HEK293 (cell line): ENCODE measurements around the gene EIF4EBP2.

Experiments
- CTCF ChIA-PET: fragments of 350-600 bp; formaldehyde crosslinking; extraction: SDS; loops from one replicate; lab custom pipeline; 2021; ENCODE audit warnings: antibody characterized with exemption; lab: Yijun Ruan, JAX
- POLR2A ChIA-PET: fragments of 300-600 bp; formaldehyde crosslinking; extraction: SDS; loops from one replicate; lab custom pipeline; 2020; ENCODE audit warnings: antibody characterized with exemption, inconsistent platforms; lab: Yijun Ruan, JAX
- H3K27ac ChIP-seq: fragments of 200-500 bp; sonication (Bioruptor generic); 2 replicates; pipeline ENCODE4 v1.5.1; 2014; ENCODE audit warnings: low read depth, low read length, control low read depth, inconsistent platforms; ENCODE audit errors: extremely low read depth
- H3K36me3 ChIP-seq, 2 experiments: fragments of 200-500 bp in 1 of 2; sonication (Bioruptor generic) in 1 of 2; 1 replicate in 1 of 2; 2 replicates in 1 of 2; pipeline ENCODE4 v1.5.1; 2014 to 2017; ENCODE audit warnings: inconsistent platforms in 2 of 2, low read length in 2 of 2; ENCODE audit not compliant: control insufficient read depth in 2 of 2, insufficient read depth in 1 of 2
- H3K4me1 ChIP-seq: fragments of 200-500 bp; sonication (Bioruptor generic); 2 replicates; pipeline ENCODE4 v1.5.1; 2014; ENCODE audit warnings: mild to moderate bottlenecking, low read length, inconsistent platforms; ENCODE audit not compliant: control insufficient read depth, insufficient read depth
- H3K4me3 ChIP-seq: 2 replicates; pipeline ENCODE4 v1.5.1; 2011; ENCODE audit warnings: low read depth, mild to moderate bottlenecking, control low read depth, low read length, moderate library complexity
- H3K9me3 ChIP-seq: fragments of 200-500 bp; sonication (Bioruptor generic); 2 replicates; pipeline ENCODE4 v1.5.1; 2014; ENCODE audit warnings: low read depth, low read length, inconsistent platforms; ENCODE audit not compliant: control insufficient read depth, insufficient read depth
- EGR2 ChIP-seq: fragments of 450-650 bp; formaldehyde crosslinking; IDR thresholded peaks from 2 replicates; pipeline ENCODE4 v1.5.1; 2016; ENCODE audit warnings: low read depth, missing biosample characterization, missing genetic modification characterization
- GLIS1 ChIP-seq: fragments of 450-650 bp; formaldehyde crosslinking; IDR thresholded peaks from 2 replicates; pipeline ENCODE4 v1.5.1; 2016; ENCODE audit warnings: missing biosample characterization, missing genetic modification characterization
- MZF1 ChIP-seq: fragments of 450-650 bp; formaldehyde crosslinking; IDR thresholded peaks from 2 replicates; pipeline ENCODE4 v1.5.1; 2017; ENCODE audit warnings: missing biosample characterization, missing genetic modification characterization, borderline replicate concordance
- PRDM1 ChIP-seq: fragments of 450-650 bp; formaldehyde crosslinking; IDR thresholded peaks from 2 replicates; pipeline ENCODE4; 2016; ENCODE audit warnings: missing biosample characterization, missing genetic modification characterization
- SCRT2 ChIP-seq: fragments of 450-650 bp; formaldehyde crosslinking; IDR thresholded peaks from 2 replicates; pipeline ENCODE4 v1.5.1; 2016; ENCODE audit warnings: missing biosample characterization, missing genetic modification characterization
- SP7 ChIP-seq: fragments of 450-650 bp; formaldehyde crosslinking; IDR thresholded peaks from 2 replicates; pipeline ENCODE4 v1.5.1; 2016; ENCODE audit warnings: missing biosample characterization, missing genetic modification characterization
- YY2 ChIP-seq: fragments of 450-650 bp; formaldehyde crosslinking; IDR thresholded peaks from 2 replicates; pipeline ENCODE4 v1.5.1; 2016; ENCODE audit warnings: missing biosample characterization, missing genetic modification characterization
- ZBTB1 ChIP-seq: fragments of 450-650 bp; formaldehyde crosslinking; IDR thresholded peaks from 2 replicates; pipeline ENCODE4 v1.5.1; 2016; ENCODE audit warnings: missing biosample characterization, missing genetic modification characterization
- ZNF112 ChIP-seq: fragments of 450-650 bp; formaldehyde crosslinking; IDR thresholded peaks from 2 replicates; pipeline ENCODE4 v1.5.0; 2017; ENCODE audit warnings: missing biosample characterization, missing genetic modification characterization
- ZNF132 ChIP-seq: fragments of 450-650 bp; formaldehyde crosslinking; IDR thresholded peaks from 2 replicates; pipeline ENCODE4 v1.5.1; 2017; ENCODE audit warnings: missing biosample characterization, missing genetic modification characterization, borderline replicate concordance
- ZNF133 ChIP-seq: fragments of 450-650 bp; formaldehyde crosslinking; IDR thresholded peaks from 2 replicates; pipeline ENCODE4 v1.5.1; 2016; ENCODE audit warnings: missing biosample characterization, missing genetic modification characterization
- ZNF184 ChIP-seq: fragments of 450-650 bp; IDR thresholded peaks from 2 replicates; pipeline ENCODE4 v1.5.1; 2018; ENCODE audit warnings: missing biosample characterization, mild to moderate bottlenecking, missing genetic modification characterization
- ZNF2 ChIP-seq: fragments of 450-650 bp; formaldehyde crosslinking; IDR thresholded peaks from 2 replicates; pipeline ENCODE4 v1.5.1; 2016; ENCODE audit warnings: missing biosample characterization, missing genetic modification characterization
- ZNF248 ChIP-seq: fragments of 450-650 bp; formaldehyde crosslinking; IDR thresholded peaks from 2 replicates; pipeline ENCODE4 v1.5.1; 2017; ENCODE audit warnings: missing biosample characterization, missing genetic modification characterization
- ZNF350 ChIP-seq: fragments of 450-650 bp; formaldehyde crosslinking; IDR thresholded peaks from 2 replicates; pipeline ENCODE4 v1.5.0; 2017; ENCODE audit warnings: missing biosample characterization, mild to moderate bottlenecking, missing genetic modification characterization
- ZNF514 ChIP-seq: fragments of 450-650 bp; formaldehyde crosslinking; IDR thresholded peaks from 2 replicates; pipeline ENCODE4 v1.5.1; 2016; ENCODE audit warnings: missing biosample characterization, missing genetic modification characterization
- ZNF585B ChIP-seq: fragments of 450-650 bp; formaldehyde crosslinking; IDR thresholded peaks from 2 replicates; pipeline ENCODE4 v1.5.1; 2016; ENCODE audit warnings: missing biosample characterization, missing genetic modification characterization
- ZNF629 ChIP-seq: fragments of 450-650 bp; formaldehyde crosslinking; IDR thresholded peaks from 2 replicates; pipeline ENCODE4 v1.5.1; 2017; ENCODE audit warnings: missing biosample characterization, missing genetic modification characterization
- ZSCAN16 ChIP-seq: fragments of 450-650 bp; formaldehyde crosslinking; IDR thresholded peaks from 2 replicates; pipeline ENCODE4 v1.5.1; 2016; ENCODE audit warnings: missing biosample characterization, missing genetic modification characterization
- ZSCAN30 ChIP-seq: fragments of 450-650 bp; IDR thresholded peaks from 2 replicates; pipeline ENCODE4 v1.5.1; 2018; ENCODE audit warnings: missing biosample characterization, mild to moderate bottlenecking, missing genetic modification characterization, moderate library complexity
- TF ChIP-seq, protein P1 (sequence below): fragments of 450-650 bp; formaldehyde crosslinking; IDR thresholded peaks from 2 replicates; pipeline ENCODE4 v1.5.1; 2016; ENCODE audit warnings: missing biosample characterization, missing genetic modification characterization
- TF ChIP-seq, protein P2 (sequence below): fragments of 450-650 bp; formaldehyde crosslinking; IDR thresholded peaks from 2 replicates; pipeline ENCODE4 v1.5.1; 2017; ENCODE audit warnings: missing biosample characterization, missing genetic modification characterization
- TF ChIP-seq, protein P3 (sequence below): fragments of 450-650 bp; formaldehyde crosslinking; IDR thresholded peaks from 2 replicates; pipeline ENCODE4 v1.5.1; 2017; ENCODE audit warnings: missing biosample characterization, missing genetic modification characterization
- TF ChIP-seq, protein P4 (sequence below): fragments of 450-650 bp; formaldehyde crosslinking; IDR thresholded peaks from 2 replicates; pipeline ENCODE4 v1.5.1; 2016; ENCODE audit warnings: missing biosample characterization, missing genetic modification characterization

The EIF4EBP2 gene

DNA sequence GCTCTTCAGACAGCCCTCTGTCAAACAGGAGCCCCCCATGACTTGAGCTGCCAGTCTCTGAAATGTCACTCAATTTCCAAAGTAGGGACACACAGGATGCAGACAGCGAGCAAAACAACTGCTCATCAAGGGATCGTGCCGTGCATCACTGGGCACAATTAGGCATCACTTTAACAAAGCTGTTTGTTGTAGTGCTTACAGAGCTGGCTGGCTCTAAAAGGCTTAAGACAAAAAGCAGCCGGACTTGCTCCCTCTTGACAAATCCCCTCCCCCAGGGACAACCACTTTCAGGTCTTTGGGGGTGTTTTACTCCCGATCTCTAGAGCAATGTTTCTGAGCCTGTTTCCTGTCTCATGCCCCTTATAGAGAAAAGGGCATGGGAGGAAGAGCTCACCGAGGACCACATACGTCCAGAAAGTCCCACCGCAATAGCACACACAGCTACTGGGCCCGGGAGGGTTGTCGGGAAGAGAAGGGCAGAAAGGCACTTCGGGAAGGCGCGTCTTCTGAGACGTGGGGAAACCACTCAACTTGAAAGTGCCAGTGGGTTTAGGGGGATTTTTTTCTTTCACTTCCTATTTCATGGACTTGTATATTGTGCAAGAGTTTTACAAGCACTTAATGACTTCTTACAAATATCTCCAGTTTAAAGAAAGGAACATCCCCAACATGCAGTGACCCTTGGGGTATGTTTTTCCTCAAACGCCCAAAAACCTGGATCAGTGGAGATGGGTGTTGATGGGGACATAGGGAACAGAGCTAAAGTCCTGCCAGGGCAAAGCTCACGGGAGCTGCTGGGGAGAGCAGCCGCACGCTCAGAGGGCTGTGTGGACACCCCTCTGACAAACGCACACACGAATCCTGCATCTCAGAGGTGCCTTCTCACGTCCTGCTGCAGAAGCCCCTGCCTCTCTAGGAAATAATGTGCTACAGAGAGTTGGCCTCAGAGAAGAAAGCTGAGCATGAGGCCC is 48.6 kb upstream of the EIF4EBP2 start:
- no peaks in the 10 kb centered on the region for H3K36me3 ChIP-seq
- ChIA-PET POLR2A (no interaction called here), CTCF (interaction anchor here (0.6 to 5.7 kb wide), 8 partner anchors 9 to 239 kb away, joined by 3 to 62 read pairs (median 4); partner anchors contain the start of gene TYSND1)
- no peak overlapping the region for H3K4me3 ChIP-seq
- H3K27ac ChIP-seq = no peak overlapping the region
- TF ChIP-seq MZF1 (tag by site-specific recombination) = no peak
- TF ChIP-seq ZNF248 (tag by site-specific recombination) = no peak
- TF ChIP-seq, protein P1, sequence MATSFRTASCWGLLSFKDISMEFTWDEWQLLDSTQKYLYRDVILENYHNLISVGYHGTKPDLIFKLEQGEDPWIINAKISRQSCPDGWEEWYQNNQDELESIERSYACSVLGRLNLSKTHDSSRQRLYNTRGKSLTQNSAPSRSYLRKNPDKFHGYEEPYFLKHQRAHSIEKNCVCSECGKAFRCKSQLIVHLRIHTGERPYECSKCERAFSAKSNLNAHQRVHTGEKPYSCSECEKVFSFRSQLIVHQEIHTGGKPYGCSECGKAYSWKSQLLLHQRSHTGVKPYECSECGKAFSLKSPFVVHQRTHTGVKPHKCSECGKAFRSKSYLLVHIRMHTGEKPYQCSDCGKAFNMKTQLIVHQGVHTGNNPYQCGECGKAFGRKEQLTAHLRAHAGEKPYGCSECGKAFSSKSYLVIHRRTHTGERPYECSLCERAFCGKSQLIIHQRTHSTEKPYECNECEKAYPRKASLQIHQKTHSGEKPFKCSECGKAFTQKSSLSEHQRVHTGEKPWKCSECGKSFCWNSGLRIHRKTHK = no peak
- no peak for TF ChIP-seq ZNF2
- TF ChIP-seq SP7 = no peak
- no peak for TF ChIP-seq ZNF350 (tag by site-specific recombination)
- no peak for TF ChIP-seq EGR2 (tag by site-specific recombination)
- TF ChIP-seq ZSCAN30 (tag by site-specific recombination) = no peak
- no peak for TF ChIP-seq ZSCAN16
- no peak for TF ChIP-seq ZNF133
- TF ChIP-seq, protein P2, sequence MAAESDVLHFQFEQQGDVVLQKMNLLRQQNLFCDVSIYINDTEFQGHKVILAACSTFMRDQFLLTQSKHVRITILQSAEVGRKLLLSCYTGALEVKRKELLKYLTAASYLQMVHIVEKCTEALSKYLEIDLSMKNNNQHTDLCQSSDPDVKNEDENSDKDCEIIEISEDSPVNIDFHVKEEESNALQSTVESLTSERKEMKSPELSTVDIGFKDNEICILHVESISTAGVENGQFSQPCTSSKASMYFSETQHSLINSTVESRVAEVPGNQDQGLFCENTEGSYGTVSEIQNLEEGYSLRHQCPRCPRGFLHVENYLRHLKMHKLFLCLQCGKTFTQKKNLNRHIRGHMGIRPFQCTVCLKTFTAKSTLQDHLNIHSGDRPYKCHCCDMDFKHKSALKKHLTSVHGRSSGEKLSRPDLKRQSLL (tag by site-specific recombination) = no peak
- TF ChIP-seq GLIS1 (tag by site-specific recombination) = no peak
- TF ChIP-seq, protein P3, sequence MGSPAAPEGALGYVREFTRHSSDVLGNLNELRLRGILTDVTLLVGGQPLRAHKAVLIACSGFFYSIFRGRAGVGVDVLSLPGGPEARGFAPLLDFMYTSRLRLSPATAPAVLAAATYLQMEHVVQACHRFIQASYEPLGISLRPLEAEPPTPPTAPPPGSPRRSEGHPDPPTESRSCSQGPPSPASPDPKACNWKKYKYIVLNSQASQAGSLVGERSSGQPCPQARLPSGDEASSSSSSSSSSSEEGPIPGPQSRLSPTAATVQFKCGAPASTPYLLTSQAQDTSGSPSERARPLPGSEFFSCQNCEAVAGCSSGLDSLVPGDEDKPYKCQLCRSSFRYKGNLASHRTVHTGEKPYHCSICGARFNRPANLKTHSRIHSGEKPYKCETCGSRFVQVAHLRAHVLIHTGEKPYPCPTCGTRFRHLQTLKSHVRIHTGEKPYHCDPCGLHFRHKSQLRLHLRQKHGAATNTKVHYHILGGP = no peak
- TF ChIP-seq YY2 (tag by site-specific recombination) = no peak
- TF ChIP-seq ZNF184 (tag by site-specific recombination) = no peak
- TF ChIP-seq, all 188 proteins: peak for 0
- Histone ChIP-seq H3K4me1 (no peaks in the 10 kb centered on the region), H3K9me3 (no peaks in the 10 kb centered on the region)

DNA sequence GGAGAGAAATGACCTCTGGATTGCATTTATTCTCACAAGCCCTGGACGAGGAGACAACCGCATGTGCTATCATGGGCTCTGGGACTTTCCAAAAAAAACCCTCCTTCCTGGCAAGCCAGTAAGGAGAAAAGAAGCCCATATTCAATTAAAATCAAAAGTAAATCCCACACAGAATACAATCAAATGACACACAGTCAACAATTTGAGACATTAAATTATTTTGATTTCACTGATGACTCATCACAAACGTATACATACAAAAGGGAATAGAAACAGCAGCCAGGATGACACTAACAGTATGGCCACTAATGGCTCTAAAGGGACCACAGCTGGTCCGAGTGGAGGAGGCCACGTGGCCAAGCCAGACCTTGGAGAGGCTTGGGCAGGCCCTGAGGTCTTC is 46.4 kb upstream of the EIF4EBP2 start:
- CTCF ChIA-PET = interaction anchor here (0.5 to 2.2 kb wide), 2 partner anchors 26 to 136 kb away, joined by 3 to 7 read pairs; no protein-coding TSS in a partner anchor
- Histone ChIP-seq H3K9me3 (no peaks in the 10 kb centered on the region), H3K36me3 (no peaks in the 10 kb centered on the region), H3K27ac (no peak overlapping the region), H3K4me3 (no peak overlapping the region), H3K4me1 (no peaks in the 10 kb centered on the region)
- POLR2A ChIA-PET = no interaction called here
- TF ChIP-seq ZNF132 = no peak
- TF ChIP-seq ZNF585B (tag by site-specific recombination) = no peak
- TF ChIP-seq ZSCAN30 (tag by site-specific recombination) = no peak
- TF ChIP-seq PRDM1 = peak; percentile 52; the same call in 1 of the 2 replicates

DNA sequence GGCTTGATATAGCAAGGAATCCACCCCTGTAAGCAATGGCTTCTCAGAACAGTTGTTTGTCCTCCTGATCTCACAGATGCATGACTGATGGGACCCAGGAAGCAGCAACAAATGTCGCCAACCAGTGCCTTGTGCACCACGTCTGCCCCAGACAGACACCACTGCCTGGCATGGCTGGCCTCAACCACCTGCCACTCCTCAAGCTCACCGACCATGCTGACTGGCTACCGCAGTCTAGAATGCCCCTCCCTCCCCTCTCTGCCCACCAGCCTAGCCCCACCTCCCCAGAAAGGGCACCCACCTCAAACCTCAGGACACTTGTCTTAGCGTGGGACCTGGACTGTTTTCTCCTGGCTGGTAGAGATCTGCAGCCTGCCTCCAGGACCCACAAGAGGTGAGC is 45.5 kb upstream of the EIF4EBP2 start:
- ChIA-PET POLR2A (interaction anchor here (1.1 to 1.4 kb wide), 2 partner anchors 126 to 212 kb away, joined by 4 read pairs; partner anchors contain the start of gene TYSND1), CTCF (interaction anchor here (0.6 to 1.9 kb wide), 4 partner anchors 11 to 136 kb away, joined by 3 to 16 read pairs (median 5); no protein-coding TSS in a partner anchor)
- TF ChIP-seq ZNF629 = no peak
- TF ChIP-seq ZNF112 (tag by site-specific recombination) = no peak
- no peak for TF ChIP-seq SCRT2 (tag by site-specific recombination)
- TF ChIP-seq ZNF514 = no peak
- TF ChIP-seq, protein P4, sequence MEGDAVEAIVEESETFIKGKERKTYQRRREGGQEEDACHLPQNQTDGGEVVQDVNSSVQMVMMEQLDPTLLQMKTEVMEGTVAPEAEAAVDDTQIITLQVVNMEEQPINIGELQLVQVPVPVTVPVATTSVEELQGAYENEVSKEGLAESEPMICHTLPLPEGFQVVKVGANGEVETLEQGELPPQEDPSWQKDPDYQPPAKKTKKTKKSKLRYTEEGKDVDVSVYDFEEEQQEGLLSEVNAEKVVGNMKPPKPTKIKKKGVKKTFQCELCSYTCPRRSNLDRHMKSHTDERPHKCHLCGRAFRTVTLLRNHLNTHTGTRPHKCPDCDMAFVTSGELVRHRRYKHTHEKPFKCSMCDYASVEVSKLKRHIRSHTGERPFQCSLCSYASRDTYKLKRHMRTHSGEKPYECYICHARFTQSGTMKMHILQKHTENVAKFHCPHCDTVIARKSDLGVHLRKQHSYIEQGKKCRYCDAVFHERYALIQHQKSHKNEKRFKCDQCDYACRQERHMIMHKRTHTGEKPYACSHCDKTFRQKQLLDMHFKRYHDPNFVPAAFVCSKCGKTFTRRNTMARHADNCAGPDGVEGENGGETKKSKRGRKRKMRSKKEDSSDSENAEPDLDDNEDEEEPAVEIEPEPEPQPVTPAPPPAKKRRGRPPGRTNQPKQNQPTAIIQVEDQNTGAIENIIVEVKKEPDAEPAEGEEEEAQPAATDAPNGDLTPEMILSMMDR (tag by site-specific recombination) = no peak
- TF ChIP-seq ZNF248 (tag by site-specific recombination) = no peak
- no peak for TF ChIP-seq ZBTB1 (tag by site-specific recombination)
- TF ChIP-seq, protein P1 = no peak

More for the DNA sequence above, 45.5 kb upstream of the EIF4EBP2 start:
- Histone ChIP-seq H3K27ac (no peak overlapping the region), H3K4me1 (no peaks in the 10 kb centered on the region), H3K36me3 (no peaks in the 10 kb centered on the region), H3K9me3 (no peaks in the 10 kb centered on the region), H3K4me3 (no peak overlapping the region)
